ENCODE data around the gene CCL19. TPM values are rescaled to one million over a fixed set of nuclear protein-coding genes. Genes with fewer than 3 reads are reported as not detected.

Gene CCL19
- total RNA-seq, 1 donor from 2014 or later, result not detected

GRCh38 chr9:34658461-34658860 lies 32.6 kb downstream of the CCL19 start:
- Mint-ChIP-seq H3K27me3 (ENCODE audit: low read depth) (no peaks in the 10 kb centered on the region), H3K36me3 (ENCODE audit: low read depth) (no peaks in the 10 kb centered on the region), H3K4me1 (peaks cover 8% of the 10 kb centered on the region), H3K4me3 (no peak overlapping the region), H3K9me3 (no peaks in the 10 kb centered on the region), H3K27ac (ENCODE audit: unreplicated experiment) (peak overlapping the region; percentile 20)
- TF ChIP-seq CTCF (conservative IDR thresholded peaks at IDR 0.05), result no peak
- DNase-seq (ENCODE audit: low read depth, low spot score), result no peak

GRCh38 chr9:34656992-34657391 lies 34.1 kb downstream of the CCL19 start:
- no peak for DNase-seq (ENCODE audit: low read depth, low spot score)
- Mint-ChIP-seq H3K27me3 (ENCODE audit: low read depth) (no peaks in the 10 kb centered on the region), H3K27ac (ENCODE audit: unreplicated experiment) (no peak overlapping the region), H3K4me1 (peaks cover 23% of the 10 kb centered on the region), H3K36me3 (ENCODE audit: low read depth) (no peaks in the 10 kb centered on the region), H3K9me3 (no peaks in the 10 kb centered on the region), H3K4me3 (no peak overlapping the region)
- no peak for TF ChIP-seq CTCF (conservative IDR thresholded peaks at IDR 0.05)

GRCh38 chr9:34655394-34655793 lies 35.7 kb downstream of the CCL19 start:
- H3K4me3 Mint-ChIP-seq, result no peak overlapping the region
- H3K36me3 Mint-ChIP-seq (ENCODE audit: low read depth), result no peaks in the 10 kb centered on the region
- H3K4me1 Mint-ChIP-seq, result peaks cover 37% of the 10 kb centered on the region
- no peak for TF ChIP-seq CTCF (conservative IDR thresholded peaks at IDR 0.05)
- H3K27ac Mint-ChIP-seq (ENCODE audit: unreplicated experiment), result no peak overlapping the region
- H3K27me3 Mint-ChIP-seq (ENCODE audit: low read depth), result no peaks in the 10 kb centered on the region
- no peak for DNase-seq (ENCODE audit: low read depth, low spot score)
- no peaks in the 10 kb centered on the region for H3K9me3 Mint-ChIP-seq

- no peak for DNase-seq (ENCODE audit: low read depth, low spot score)
- Mint-ChIP-seq H3K4me1 (peaks cover 37% of the 10 kb centered on the region), H3K36me3 (ENCODE audit: low read depth) (no peaks in the 10 kb centered on the region), H3K9me3 (no peaks in the 10 kb centered on the region), H3K27ac (ENCODE audit: unreplicated experiment) (no peak overlapping the region), H3K27me3 (ENCODE audit: low read depth) (no peaks in the 10 kb centered on the region), H3K4me3 (peak overlapping the region; percentile 23)
- TF ChIP-seq CTCF (conservative IDR thresholded peaks at IDR 0.05), result no peak
Measured at GRCh38 chr9:34654323-34655051, 36.6 kb downstream of the CCL19 start.

- H3K27me3 Mint-ChIP-seq (ENCODE audit: low read depth), result no peaks in the 10 kb centered on the region
- H3K4me1 Mint-ChIP-seq, result peaks cover 41% of the 10 kb centered on the region
- no peak for DNase-seq (ENCODE audit: low read depth, low spot score)
- no peak for TF ChIP-seq CTCF (conservative IDR thresholded peaks at IDR 0.05)
- H3K9me3 Mint-ChIP-seq, result no peaks in the 10 kb centered on the region
- H3K36me3 Mint-ChIP-seq (ENCODE audit: low read depth), result peaks cover 6% of the 10 kb centered on the region
- H3K4me3 Mint-ChIP-seq, result peak overlapping the region; percentile 76
- peak overlapping the region; percentile 87 for H3K27ac Mint-ChIP-seq (ENCODE audit: unreplicated experiment)
Measured at GRCh38 chr9:34653151-34654072, 37.7 kb downstream of the CCL19 start.
